Activated T-cell treated with anti-CD3 and anti-CD28 coated beads, Interleukin-2, amount 50 U/mL, for 48 hours (primary cell): ENCODE measurements around the gene EBF3.

Source experiments
- DNase-seq, 2 experiments: peaks; one replicate each; pipeline ENCODE4 v3.0.0-alpha.2; 2020

EBF3 gene

GRCh38 chr10:129963641-129964501, at the start of gene EBF3:
TSS of gene EBF3 (minus strand) at chr10:129964274. CDS start at chr10:129963768, 506 bp downstream.
- peak; percentile 62 to 67 for DNase-seq

GRCh38 chr10:130013335-130014262, 49.5 kb upstream of the EBF3 start:
- DNase-seq: no peak

- no peak for DNase-seq
These were observed 48.1 kb upstream of the EBF3 start for GRCh38 chr10:130012129-130012528.

GRCh38 chr10:130010653-130011052, 46.6 kb upstream of the EBF3 start:
- no peak for DNase-seq

GRCh38 chr10:130009228-130009627, 45.2 kb upstream of the EBF3 start:
- DNase-seq: no peak

GRCh38 chr10:130003787-130004613, 39.9 kb upstream of the EBF3 start:
- DNase-seq: no peak

GRCh38 chr10:130003166-130003565, 39.1 kb upstream of the EBF3 start:
- no peak for DNase-seq

GRCh38 chr10:130002606-130003005, 38.5 kb upstream of the EBF3 start:
- no peak for DNase-seq

- no peak for DNase-seq
These were observed 36.8 kb upstream of the EBF3 start for GRCh38 chr10:130000918-130001317.

- DNase-seq: no peak
These were observed 35.1 kb upstream of the EBF3 start for GRCh38 chr10:129999140-129999539.

- no peak for DNase-seq
These were observed 29.5 kb upstream of the EBF3 start for GRCh38 chr10:129993621-129994020.

- DNase-seq: no peak
These were observed 28.3 kb upstream of the EBF3 start for GRCh38 chr10:129992356-129992755.

GRCh38 chr10:129982825-129983224, 18.8 kb upstream of the EBF3 start:
- no peak for DNase-seq

- no peak for DNase-seq
These were observed 14.9 kb upstream of the EBF3 start for GRCh38 chr10:129978980-129979379.

GRCh38 chr10:129978322-129978721, 14.2 kb upstream of the EBF3 start:
- DNase-seq: no peak

GRCh38 chr10:129977794-129978193, 13.7 kb upstream of the EBF3 start:
- no peak for DNase-seq

- DNase-seq: no peak
These were observed 9.6 kb upstream of the EBF3 start for GRCh38 chr10:129973674-129974059.

- DNase-seq: no peak
These were observed 9.0 kb upstream of the EBF3 start for GRCh38 chr10:129972966-129973673.

- no peak for DNase-seq
These were observed 8.3 kb upstream of the EBF3 start for GRCh38 chr10:129972145-129972965.

- peak; percentile 60 to 72 for DNase-seq
These were observed 7.5 kb upstream of the EBF3 start for GRCh38 chr10:129971381-129972144.
